Progenitor cell of endocrine pancreas (in vitro differentiated cells): ENCODE measurements around the gene GTF2IRD1. TPM values are rescaled to one million over a fixed set of nuclear protein-coding genes. Genes with fewer than 3 reads are reported as not detected.
"Not testable (repeated sequence)": the region's sequence is repeated elsewhere in the genome, so short reads cannot be mapped to it uniquely, and the experiment has no call there.

Source experiments
- DNase-seq: peaks from one replicate; pipeline ENCODE4 v3.0.0; 2021; ENCODE audit warnings: low spot score; ENCODE audit not compliant: unreplicated experiment
- H3K27ac Mint-ChIP-seq: 2 replicates; pipeline ENCODE4 v1.8.0; 2021; ENCODE audit warnings: mild to moderate bottlenecking, moderate library complexity, mixed read lengths
- H3K27me3 Mint-ChIP-seq: 2 replicates; pipeline ENCODE4 v1.8.0; 2021; ENCODE audit warnings: mixed read lengths
- H3K36me3 Mint-ChIP-seq: 2 replicates; pipeline ENCODE4 v1.8.0; 2022; ENCODE audit warnings: mixed read lengths; ENCODE audit not compliant: insufficient read depth
- H3K4me1 Mint-ChIP-seq: 2 replicates; pipeline ENCODE4 v1.8.0; 2021; ENCODE audit warnings: low read depth, mixed read lengths
- H3K4me3 Mint-ChIP-seq: 2 replicates; pipeline ENCODE4 v1.8.0; 2021; ENCODE audit warnings: low read depth, mild to moderate bottlenecking, moderate library complexity, mixed read lengths
- H3K9me3 Mint-ChIP-seq: 2 replicates; pipeline ENCODE4 v1.8.0; 2021; ENCODE audit warnings: low read depth, mixed read lengths
- CTCF ChIP-seq: fragments of 200-600 bp; sonication (generic); IDR thresholded peaks from one replicate; pipeline ENCODE4 v1.5.0; 2021; ENCODE audit warnings: antibody characterized with exemption, mild to moderate bottlenecking; ENCODE audit not compliant: unreplicated experiment
- total RNA-seq: library from RNA; stranded (reverse); gene quantifications from 2 replicates; pipeline ENCODE4 v1.2.1, GENCODE V29; 2021

Gene GTF2IRD1
- total RNA-seq, 1 donor from 2014 or later = 60.7 TPM

DNA sequence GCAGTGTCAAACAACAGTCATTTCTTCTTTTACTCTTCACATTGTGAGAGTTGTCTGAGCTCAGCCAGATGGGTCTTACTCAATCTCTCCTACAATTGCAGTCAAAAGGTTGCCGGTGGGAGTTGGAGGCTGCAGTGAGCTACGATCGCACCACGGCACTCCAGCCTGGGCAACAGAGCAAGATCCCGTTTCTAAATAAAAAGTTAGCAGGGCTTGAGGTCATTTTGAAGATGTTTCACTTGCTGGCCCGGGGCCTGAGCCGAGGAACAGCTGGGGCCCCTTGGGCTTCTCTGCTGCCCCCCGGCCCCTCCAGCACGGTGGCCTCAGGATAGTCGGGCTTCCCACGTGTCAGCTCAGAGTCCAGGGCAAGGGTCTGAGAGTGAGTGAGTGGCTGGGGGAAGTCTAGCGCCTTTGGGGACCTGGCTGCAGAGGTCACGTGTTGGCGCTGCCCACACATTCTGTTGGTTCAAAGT lies 40.4 kb downstream of the GTF2IRD1 start:
- Mint-ChIP-seq H3K27ac (no peak overlapping the region), H3K36me3 (peaks cover 19% of the 10 kb centered on the region), H3K4me3 (no peak overlapping the region), H3K4me1 (peaks cover 3% of the 10 kb centered on the region), H3K27me3 (no peaks in the 10 kb centered on the region), H3K9me3 (peaks cover 3% of the 10 kb centered on the region)
- DNase-seq = no peak
- no peak for TF ChIP-seq CTCF

DNA sequence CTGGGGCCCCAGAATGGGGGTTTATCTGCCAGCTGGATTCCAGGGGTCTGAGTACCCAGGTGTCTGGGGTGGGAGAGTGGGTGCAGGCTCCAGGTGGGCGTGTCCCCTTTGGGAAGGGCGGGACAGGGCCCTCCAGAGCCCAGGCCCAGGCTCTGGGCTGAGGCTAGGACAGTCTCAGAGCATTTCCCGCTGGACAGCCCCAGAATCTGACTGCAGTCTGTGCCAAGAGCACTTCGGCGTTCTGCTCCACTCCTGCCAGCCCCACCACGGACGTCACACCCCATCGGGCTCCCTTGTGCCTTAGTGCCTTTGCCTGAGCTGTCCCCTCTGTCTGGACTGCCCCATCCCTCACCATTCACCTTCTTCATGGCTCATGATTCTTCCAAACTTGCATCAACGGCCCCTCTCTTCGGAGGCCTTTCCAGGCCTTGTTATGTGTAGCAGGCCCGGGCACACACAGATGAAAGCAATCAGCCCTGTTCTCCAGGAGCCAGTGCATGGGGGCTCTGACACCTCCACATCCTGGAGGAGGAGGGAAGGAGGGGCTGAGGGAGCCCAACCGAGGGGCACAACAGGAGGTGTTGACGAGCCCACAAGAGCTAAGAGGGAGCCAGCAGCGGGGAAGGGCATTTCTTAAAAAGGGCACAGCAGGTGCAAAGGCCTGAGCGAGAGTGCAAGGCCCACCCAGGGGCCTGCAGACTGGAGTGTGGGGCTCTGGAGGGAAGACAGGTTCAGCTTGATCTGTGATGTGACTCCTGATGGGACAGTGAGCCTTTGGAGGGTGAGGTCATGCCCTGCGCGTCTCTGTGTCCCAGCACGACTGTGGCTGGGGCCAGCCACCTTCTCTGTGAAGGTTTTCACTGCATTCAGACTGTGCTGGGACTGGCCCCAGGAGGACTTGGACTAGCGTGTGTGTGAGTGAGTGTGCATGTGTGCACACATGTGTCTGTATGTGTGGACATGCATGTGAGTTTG lies 41.7 kb downstream of the GTF2IRD1 start:
- Mint-ChIP-seq H3K4me3 (no peak overlapping the region), H3K36me3 (peaks cover 19% of the 10 kb centered on the region), H3K9me3 (peaks cover 3% of the 10 kb centered on the region), H3K27me3 (no peaks in the 10 kb centered on the region), H3K27ac (peak overlapping the region; percentile 72), H3K4me1 (peaks cover 3% of the 10 kb centered on the region)
- TF ChIP-seq CTCF = no peak
- no peak for DNase-seq

- DNase-seq = no peak
- Mint-ChIP-seq H3K4me3 (no peak overlapping the region), H3K4me1 (peaks cover 3% of the 10 kb centered on the region), H3K27ac (peak overlapping the region; percentile 88), H3K9me3 (peaks cover 3% of the 10 kb centered on the region), H3K27me3 (no peaks in the 10 kb centered on the region), H3K36me3 (peaks cover 16% of the 10 kb centered on the region)
- no peak for TF ChIP-seq CTCF
These were observed 42.6 kb downstream of the GTF2IRD1 start for GRCh38 chr7:74496272-74496671.

DNA sequence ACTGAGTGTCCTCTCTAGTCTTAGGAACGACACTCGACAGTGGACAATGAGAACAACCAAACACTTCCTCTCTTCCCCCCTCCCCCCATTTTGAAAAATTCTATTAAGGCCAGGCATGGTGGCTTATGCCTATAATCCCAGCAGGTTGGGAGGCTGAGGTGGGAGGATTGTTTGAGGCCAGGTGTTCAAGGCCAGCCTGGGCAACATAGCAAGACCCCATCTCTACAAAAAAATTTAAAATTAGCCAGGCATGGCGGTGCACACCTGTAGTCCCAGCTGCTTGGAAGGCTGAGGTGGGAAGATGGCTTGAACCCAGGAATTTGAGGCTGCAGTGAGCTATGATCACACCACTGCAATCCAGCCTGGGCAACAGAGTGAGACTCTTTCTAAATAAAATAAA lies 43.1 kb downstream of the GTF2IRD1 start:
- H3K9me3 Mint-ChIP-seq, H3K4me1 Mint-ChIP-seq, H3K27me3 Mint-ChIP-seq, H3K4me3 Mint-ChIP-seq, DNase-seq, H3K27ac Mint-ChIP-seq: not testable (repeated sequence)
- peaks cover 11% of the 10 kb centered on the region for H3K36me3 Mint-ChIP-seq

GRCh38 chr7:74498354-74498753 lies 44.6 kb downstream of the GTF2IRD1 start:
- no peak overlapping the region for H3K27ac Mint-ChIP-seq
- H3K4me1 Mint-ChIP-seq = peaks cover 3% of the 10 kb centered on the region

More at GRCh38 chr7:74498354-74498753, 44.6 kb downstream of the GTF2IRD1 start:
- DNase-seq = no peak
- Mint-ChIP-seq H3K36me3 (peaks cover 3% of the 10 kb centered on the region), H3K27me3 (no peaks in the 10 kb centered on the region), H3K4me3 (no peak overlapping the region), H3K9me3 (no peaks in the 10 kb centered on the region)
- no peak for TF ChIP-seq CTCF
